GM19455 (cell line): Measurements from ENCODE around the gene IL17D.
"Not testable (repeated sequence)": the region's sequence is repeated elsewhere in the genome, so short reads cannot be mapped to it uniquely, and the experiment has no call there.

Experiments
- ATAC-seq: cut with Tn5 transposase; IDR thresholded peaks from one replicate; pipeline ENCODE4 v1.9.1; 2021; ENCODE audit not compliant: unreplicated experiment

The IL17D gene

GRCh38 chr13:20717581-20718542 is 14.4 kb downstream of the IL17D start:
- no peak for ATAC-seq

DNA sequence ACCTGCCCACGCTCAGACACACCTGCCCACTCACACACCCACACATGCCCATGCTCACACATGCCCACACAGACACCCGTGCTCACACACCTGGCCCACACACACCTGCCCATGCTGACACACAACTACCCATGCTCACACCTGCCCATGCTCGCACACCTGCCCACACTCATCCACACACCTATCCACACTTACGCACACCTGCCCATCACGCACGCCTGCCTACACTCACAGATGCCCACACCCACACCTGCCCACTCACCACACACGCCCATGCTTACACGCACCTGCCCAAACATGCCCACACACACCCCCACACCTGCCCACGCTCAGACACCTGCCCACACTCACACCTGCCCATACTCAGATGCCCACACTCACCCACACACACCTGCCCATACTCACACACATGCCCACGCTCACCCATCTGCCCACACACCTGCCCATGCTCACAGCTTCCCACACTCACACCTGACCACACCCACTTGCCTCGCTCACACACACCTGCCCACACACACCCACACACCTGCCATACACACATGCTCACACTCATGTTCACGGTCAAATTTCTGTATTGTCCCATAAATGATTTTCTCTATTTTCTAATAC is 15.6 kb downstream of the IL17D start:
- ATAC-seq = no peak

DNA sequence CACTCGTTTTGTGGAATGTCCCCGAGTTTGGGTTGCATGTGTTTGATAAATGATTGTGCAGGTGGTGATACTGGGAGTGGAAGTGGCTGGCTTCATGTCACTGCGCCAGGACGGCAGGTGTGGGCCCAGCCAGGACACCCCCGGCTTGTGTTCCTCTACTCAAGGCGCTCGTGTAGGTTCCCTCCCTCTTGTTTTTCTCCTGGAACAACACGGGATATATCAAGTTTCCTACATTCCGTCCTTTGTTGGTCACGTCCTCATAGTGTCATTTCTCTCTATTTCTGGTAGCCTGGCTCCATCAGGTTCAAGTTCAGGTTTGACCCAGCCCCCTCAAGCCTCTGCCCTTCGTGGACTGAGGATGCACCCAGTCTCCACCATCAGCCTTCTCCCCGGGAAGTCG is 16.3 kb downstream of the IL17D start:
- ATAC-seq = no peak

GRCh38 chr13:20720499-20720898 is 17.0 kb downstream of the IL17D start:
- ATAC-seq = no peak

DNA sequence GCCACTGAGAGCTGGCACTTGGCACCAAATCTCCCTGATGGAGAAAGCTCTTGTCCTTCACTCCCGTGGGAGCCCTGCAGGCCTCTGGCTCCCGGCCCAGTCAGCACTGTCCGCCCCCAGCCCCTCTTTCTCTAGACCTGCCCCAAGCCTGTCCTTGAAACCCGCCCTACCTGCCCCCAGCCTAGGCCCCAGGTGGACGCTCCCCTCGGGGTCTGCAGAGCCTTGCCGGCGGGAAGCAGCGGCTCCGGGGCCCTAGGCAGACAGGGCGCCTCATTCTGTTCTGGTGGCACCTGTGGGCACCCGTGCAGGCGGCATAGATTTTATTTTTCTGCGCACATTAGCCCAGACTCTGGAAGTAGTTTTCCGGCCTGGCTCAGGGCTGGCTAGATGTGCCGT is 17.6 kb downstream of the IL17D start:
- no peak for ATAC-seq

- no peak for ATAC-seq
These were observed 18.2 kb downstream of the IL17D start for GRCh38 chr13:20721454-20722357.

GRCh38 chr13:20727856-20728255 is 24.4 kb downstream of the IL17D start:
- no peak for ATAC-seq

DNA sequence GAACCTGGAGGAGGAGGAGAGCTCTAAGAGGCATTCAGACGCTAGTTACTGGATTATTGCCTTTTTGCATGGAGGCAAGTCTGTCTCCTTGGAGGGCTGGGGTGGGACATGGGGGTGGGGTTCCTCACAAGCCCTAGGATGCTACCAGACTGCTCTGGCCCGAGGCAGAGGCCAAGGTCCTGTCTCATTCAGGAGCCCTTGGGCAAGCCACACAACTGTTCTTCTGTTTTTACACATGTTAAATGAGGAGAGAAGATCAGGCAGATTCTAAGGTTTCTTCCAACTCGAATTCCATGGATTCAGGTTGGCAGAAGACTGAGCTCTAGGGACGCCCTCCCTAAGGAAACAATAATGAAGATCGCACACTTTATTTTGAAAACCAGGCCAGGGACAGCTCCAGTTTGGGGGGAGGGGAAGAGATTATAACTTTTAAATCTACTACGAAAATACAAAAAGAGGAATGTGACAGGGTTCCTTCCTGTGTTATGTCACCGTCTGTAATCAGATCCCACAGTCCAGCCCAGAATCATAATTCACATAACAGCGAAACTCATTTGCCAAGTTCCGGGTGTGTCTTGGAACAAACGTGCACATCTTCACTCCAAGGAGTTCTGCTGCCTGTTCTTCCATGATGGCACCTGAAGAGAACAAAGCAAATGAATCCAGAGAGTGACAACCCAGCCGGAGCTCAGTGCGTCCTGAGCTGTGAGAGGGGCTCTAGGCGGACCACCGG is 25.2 kb downstream of the IL17D start:
- no peak for ATAC-seq

DNA sequence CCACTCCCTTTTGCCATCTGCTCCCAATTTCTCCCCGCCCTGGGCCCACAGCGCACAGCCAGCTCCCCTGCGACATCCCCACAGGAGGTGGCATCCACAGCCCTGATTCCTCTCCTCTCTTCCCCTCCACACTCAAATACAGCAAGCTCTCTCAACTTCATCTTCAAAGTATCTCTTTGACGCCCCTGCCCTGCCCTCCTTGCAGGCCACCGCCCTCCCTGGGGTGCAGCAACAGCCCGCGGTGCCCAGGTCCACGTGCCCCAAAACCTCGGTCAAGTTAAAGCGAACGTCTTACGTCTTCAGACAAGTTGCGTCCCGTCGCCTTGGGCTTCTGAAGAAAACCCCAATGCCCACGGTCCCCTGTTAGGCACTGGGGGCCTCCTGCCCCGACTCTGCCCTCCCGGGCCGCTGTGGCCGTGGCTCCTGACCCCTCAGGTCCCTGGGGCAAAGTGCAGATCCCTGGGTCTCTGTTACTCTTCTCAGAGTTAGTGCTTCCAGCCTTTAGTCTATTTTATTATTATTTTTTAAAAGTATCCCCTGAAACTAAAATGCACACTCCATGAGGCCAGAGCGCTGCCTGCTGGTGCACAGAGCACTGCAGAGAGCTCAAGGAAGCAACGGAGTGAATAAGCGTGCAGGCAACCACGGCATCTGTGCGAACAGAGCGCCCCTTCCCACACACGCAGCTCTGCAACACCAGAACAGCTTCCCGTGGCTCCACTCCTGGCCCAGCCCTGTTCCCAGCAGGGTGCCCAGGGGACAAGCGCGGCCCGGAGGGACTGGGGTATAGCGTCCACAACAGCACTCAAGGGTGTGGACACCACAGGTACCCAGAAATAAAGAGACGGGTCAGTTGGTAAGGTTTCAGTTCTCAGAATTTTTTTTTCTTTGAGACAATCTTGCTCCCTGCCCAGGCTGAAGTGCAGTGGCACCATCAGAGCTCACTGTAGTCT is 26.4 kb downstream of the IL17D start:
- no peak for ATAC-seq

- ATAC-seq = no peak
These were observed 35.1 kb downstream of the IL17D start for GRCh38 chr13:20738616-20739015.

DNA sequence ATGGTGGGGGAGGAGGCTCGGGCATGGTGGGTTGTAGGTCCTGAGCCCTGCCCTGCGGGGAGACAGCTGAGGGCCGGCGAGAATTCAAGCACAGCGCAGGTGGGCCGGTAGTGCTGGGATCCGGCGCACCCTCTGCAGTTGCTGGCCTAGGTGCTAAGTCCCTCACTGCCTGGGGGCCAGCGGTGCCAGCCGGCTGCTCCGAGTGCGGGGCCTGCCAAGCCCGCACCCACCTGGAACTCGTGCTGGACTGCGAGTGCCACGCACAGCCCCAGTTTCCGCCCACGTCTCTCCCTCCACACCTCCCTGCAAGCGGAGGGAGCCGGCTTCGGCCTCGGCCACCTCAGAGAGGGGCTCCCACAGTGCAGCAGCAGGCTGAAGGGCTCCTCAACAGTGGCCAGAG is 36.5 kb downstream of the IL17D start:
- no peak for ATAC-seq

DNA sequence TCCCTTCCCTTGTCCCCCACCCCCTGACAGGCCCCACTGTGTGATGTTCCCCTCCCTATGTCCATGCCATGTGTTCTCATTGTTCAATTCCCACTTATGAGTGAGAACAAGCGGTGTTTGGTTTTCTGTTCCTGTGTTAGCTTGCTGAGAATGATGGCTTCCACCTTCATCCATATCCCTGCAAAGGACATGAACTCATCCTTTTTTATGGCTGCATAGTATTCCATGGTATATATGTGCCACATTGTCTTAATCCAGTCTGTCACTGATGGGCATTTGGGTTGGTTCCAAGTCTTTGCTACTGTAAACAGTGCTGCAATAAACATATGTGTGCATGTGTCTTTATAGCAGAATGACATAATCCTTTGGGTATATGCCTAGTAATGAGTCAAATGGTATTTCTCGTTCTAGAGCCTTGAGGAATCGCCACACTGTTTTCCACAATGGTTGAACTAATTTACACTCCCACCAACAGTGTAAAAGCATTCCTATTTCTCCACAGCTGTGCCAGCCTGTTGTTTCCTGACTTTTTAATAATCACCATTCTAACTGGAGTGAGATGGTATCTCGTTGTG is 40.4 kb downstream of the IL17D start:
- not testable (repeated sequence) for ATAC-seq

DNA sequence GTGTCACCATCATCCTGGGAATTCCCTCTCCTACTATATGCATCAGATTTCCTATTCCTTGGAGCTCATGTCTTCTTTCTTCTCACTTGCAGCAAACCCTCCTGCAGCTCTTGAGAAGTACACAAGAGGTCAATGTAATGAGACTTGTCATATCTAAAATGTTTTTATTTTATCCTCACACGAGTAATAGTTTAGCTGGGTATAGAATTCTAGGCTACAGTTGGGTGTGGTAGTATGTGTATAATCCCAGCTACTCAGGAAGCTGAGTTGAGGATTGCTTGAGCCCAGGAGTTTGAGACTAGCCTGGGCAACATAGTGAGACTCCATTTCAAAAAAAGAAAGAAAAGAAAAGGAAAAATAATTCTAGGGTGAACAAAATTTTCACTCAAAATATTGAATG is 45.9 kb downstream of the IL17D start:
- ATAC-seq = no peak

DNA sequence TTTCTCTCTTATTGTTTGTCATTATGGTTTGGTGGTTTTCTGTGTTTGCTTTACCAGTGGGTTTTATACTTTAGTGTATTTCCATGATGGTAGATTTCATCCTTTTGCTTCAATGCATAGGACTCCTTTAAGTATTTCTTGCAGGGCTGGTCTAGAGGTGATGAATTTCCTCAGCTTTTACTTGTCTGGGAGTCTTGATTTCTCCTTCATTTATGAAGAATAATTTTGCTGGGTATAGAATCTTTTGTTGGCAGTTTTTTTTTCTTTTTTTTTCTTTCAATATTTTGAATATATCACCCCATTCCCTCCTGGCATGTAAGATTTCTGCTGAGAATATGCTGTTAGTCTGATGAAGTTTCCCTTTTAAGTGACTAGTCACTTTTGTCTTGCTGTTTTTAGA is 50.5 kb downstream of the IL17D start:
- no peak for ATAC-seq

DNA sequence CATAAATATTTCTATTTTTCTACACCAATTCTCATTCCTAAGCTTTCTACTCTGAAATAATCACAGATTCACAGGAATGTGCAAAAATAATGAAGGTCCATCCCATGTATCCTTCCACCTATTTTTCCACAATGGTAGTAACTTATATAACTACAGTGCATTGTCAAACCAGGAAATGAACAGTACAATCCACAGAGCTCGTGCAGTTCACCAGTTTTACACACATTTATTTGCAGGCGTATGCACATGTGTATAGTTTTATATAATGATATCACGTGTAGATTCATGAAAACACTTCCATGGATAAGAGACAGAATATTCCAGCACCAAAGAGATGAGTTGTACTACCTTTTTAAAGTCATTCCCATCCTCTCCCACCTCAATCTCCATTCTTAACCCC is 57.4 kb downstream of the IL17D start:
- no peak for ATAC-seq

DNA sequence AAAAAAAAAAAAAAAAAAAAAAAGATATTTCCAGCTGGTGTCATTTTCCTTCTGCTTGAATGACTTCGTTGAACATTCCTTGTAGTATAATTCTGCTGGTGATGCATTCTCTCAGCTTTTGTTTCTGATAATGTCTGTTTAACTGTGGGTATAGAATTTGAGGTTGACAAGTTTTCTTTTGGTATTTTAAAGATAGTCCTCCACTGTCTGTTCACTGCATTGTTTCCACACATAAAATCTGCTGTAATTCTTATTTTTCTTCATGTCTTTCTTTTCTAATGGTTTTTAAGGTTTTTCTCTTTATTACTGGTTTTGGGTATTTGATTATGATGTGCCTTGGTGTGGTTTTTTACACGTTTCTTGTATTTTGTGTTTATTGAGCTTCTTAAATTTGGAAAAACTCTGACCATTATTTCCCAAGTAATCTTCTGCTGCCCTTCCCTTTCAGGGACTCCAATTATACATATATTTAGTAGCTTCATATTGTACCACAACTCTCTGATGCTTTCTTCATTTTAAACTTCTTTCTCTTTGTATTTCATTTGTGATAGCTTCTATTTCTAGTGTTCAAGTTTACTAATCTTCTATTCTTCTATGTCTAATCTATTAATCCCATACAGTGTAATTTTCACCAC is 63.9 kb downstream of the IL17D start:
- ATAC-seq = no peak

DNA sequence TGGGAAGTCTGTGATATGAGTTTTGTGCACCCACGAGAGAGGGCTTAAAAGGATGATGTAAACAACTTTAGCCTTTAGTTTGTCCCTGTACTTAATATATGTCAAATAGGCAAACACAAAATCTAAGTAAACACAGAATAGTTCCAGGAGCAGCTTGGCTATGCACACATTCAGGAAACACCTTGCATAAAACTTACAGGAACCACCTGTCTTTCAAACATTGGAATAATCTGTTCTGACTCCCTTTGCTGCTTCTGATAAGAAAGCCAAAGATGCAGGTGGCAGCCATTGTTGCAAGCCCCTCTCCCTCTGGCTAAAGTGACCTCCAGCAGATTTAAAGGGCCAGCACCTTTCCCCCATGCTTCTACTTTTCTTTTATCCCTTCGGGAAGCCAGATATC is 65.6 kb downstream of the IL17D start:
- ATAC-seq = no peak

DNA sequence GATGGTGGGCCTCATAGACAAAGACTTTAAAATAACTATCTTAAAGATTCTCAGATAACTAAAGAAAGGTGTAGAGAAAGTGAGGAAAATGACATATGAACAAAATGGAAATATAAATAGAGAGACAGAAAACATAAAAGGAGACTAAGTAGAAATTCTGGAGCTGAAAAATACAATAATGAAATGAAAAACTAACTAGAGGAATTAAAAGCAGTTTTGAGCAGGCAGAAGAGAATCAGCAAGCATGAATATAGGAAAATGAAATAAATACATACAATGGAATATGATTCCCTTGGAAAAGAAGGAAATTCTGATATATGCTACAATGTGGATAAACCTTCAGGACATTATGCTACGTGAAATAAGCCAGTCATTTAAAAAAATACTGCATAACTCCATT is 66.3 kb downstream of the IL17D start:
- no peak for ATAC-seq
